ENCODE data around the gene NANP. TPM values are rescaled to one million over a fixed set of nuclear protein-coding genes. Genes with fewer than 3 reads are reported as not detected.

The NANP gene
- polyA plus RNA-seq, 1 donor (not counting 4 experiments of a cell fraction or from before 2014, with no cell fraction given) = 6.6 TPM

- H3K4me2 ChIP-seq (ENCODE audit: control insufficient read depth, extremely low read depth, insufficient read depth, low read depth, low read length) = no peak overlapping the region
- no peaks in the 10 kb centered on the region for H4K20me1 ChIP-seq (ENCODE audit: control insufficient read depth, extremely low read depth, insufficient read depth, low read length)
- no peak for FAIRE-seq
- no peak overlapping the region for H3K9ac ChIP-seq (ENCODE audit: control insufficient read depth, extremely low read depth, insufficient read depth, low read length)
- H3K4me3 ChIP-seq (ENCODE audit: control insufficient read depth in 2 of 3, extremely low read depth in 1 of 3, insufficient read depth in 2 of 3, low read depth in 1 of 3, low read length in 3 of 3) = no peak overlapping the region
- no peaks in the 10 kb centered on the region for H3K9me3 ChIP-seq (ENCODE audit: control insufficient read depth, low read depth, low read length)
- no peaks in the 10 kb centered on the region for H3K27me3 ChIP-seq (ENCODE audit: control insufficient read depth, extremely low read depth, insufficient read depth, low read length)
- TF ChIP-seq CTCF (optimal IDR thresholded peaks at IDR 0.05 in 1 of 3, IDR thresholded peaks at IDR 0.05 in 1 of 3, conservative IDR thresholded peaks at IDR 0.05 in 1 of 3; ENCODE audit: extremely low read depth in 1 of 3, insufficient read depth in 2 of 3, low read length in 3 of 3) (no peak), EZH2 (IDR thresholded peaks at IDR 0.05; ENCODE audit: low read length) (no peak)
- H3K79me2 ChIP-seq (ENCODE audit: control insufficient read depth, insufficient read depth, low read length) = no peaks in the 10 kb centered on the region
- no peaks in the 10 kb centered on the region for H3K4me1 ChIP-seq (ENCODE audit: control insufficient read depth, extremely low read depth, insufficient read depth, low read length)
- dilution Hi-C loops (cut with MboI; ENCODE audit: extremely low pct_ligation_motif_present, low sequenced_read_pairs) = no loop called here
- H3K9me1 ChIP-seq (ENCODE audit: control insufficient read depth, extremely low read depth, insufficient read depth, low read length) = no peaks in the 10 kb centered on the region
- DNase-seq (ENCODE audit: low read depth, low spot score) = no peak
- H3K27ac ChIP-seq (ENCODE audit: control insufficient read depth, insufficient read depth, low read length) = no peak overlapping the region
- no peaks in the 10 kb centered on the region for H3K36me3 ChIP-seq (ENCODE audit: control insufficient read depth in 2 of 2, extremely low read depth in 1 of 2, insufficient read depth in 2 of 2, low read length in 2 of 2)
- no peak overlapping the region for H2AFZ ChIP-seq (ENCODE audit: control insufficient read depth, low read length)
Measured at GRCh38 chr20:25606094-25606695, 17.6 kb downstream of the NANP start.

DNA sequence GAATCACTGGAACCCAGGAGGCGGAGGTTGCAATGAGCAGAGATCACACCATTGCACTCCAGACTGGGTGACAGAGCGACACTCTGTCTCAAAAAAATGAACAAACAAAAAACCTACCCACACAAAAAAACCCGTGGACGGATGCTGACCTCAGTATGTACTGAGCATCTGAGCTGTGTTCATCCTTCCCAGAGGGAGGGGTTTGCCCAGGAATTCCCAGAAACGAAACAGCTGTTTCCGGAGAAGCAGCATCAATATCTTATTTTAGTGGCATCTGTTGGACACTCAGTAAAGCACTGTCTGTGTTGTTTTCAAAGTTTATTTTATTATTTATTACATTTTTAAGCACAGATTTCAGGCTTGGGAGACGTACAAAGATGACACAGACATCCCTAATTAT lies 18.7 kb downstream of the NANP start:
- no peak for TF ChIP-seq EZH2 (IDR thresholded peaks at IDR 0.05; ENCODE audit: low read length)
- TF ChIP-seq CTCF (optimal IDR thresholded peaks at IDR 0.05 in 1 of 3, IDR thresholded peaks at IDR 0.05 in 1 of 3, conservative IDR thresholded peaks at IDR 0.05 in 1 of 3; ENCODE audit: extremely low read depth in 1 of 3, insufficient read depth in 2 of 3, low read length in 3 of 3) = no peak
- Histone ChIP-seq H3K9me1 (ENCODE audit: control insufficient read depth, extremely low read depth, insufficient read depth, low read length) (no peaks in the 10 kb centered on the region), H3K4me2 (ENCODE audit: control insufficient read depth, extremely low read depth, insufficient read depth, low read depth, low read length) (no peak overlapping the region), H3K79me2 (ENCODE audit: control insufficient read depth, insufficient read depth, low read length) (no peaks in the 10 kb centered on the region), H3K4me1 (ENCODE audit: control insufficient read depth, extremely low read depth, insufficient read depth, low read length) (no peaks in the 10 kb centered on the region), H3K36me3 (ENCODE audit: control insufficient read depth in 2 of 2, extremely low read depth in 1 of 2, insufficient read depth in 2 of 2, low read length in 2 of 2) (no peaks in the 10 kb centered on the region), H3K9me3 (ENCODE audit: control insufficient read depth, low read depth, low read length) (no peaks in the 10 kb centered on the region), H2AFZ (ENCODE audit: control insufficient read depth, low read length) (no peak overlapping the region), H3K9ac (ENCODE audit: control insufficient read depth, extremely low read depth, insufficient read depth, low read length) (no peak overlapping the region), H3K27ac (ENCODE audit: control insufficient read depth, insufficient read depth, low read length) (no peak overlapping the region), H4K20me1 (ENCODE audit: control insufficient read depth, extremely low read depth, insufficient read depth, low read length) (no peaks in the 10 kb centered on the region), H3K4me3 (ENCODE audit: control insufficient read depth in 2 of 3, extremely low read depth in 1 of 3, insufficient read depth in 2 of 3, low read depth in 1 of 3, low read length in 3 of 3) (no peak overlapping the region), H3K27me3 (ENCODE audit: control insufficient read depth, extremely low read depth, insufficient read depth, low read length) (no peaks in the 10 kb centered on the region)
- no peak for DNase-seq (ENCODE audit: low read depth, low spot score)
- dilution Hi-C loops (cut with MboI; ENCODE audit: extremely low pct_ligation_motif_present, low sequenced_read_pairs) = no loop called here
- FAIRE-seq = no peak
